ENCODE measurements around the gene COIL. TPM values are rescaled to one million over a fixed set of nuclear protein-coding genes. Genes with fewer than 3 reads are reported as not detected.

Gene COIL
- total RNA-seq, 1 donor from 2014 or later: 20.6 TPM

- FAIRE-seq (no peak), DNase-seq (ENCODE audit: low read depth) (no peak)
- Mint-ChIP-seq H3K27ac (ENCODE audit: unreplicated experiment) (no peak overlapping the region), H3K4me1 (ENCODE audit: low read depth, unreplicated experiment) (no peaks in the 10 kb centered on the region), H3K36me3 (ENCODE audit: low read depth, unreplicated experiment) (peaks cover 9% of the 10 kb centered on the region), H3K9me3 (ENCODE audit: unreplicated experiment) (no peaks in the 10 kb centered on the region), H3K27me3 (ENCODE audit: low read depth, unreplicated experiment) (no peaks in the 10 kb centered on the region), H3K4me3 (ENCODE audit: unreplicated experiment) (no peak overlapping the region)
- no peak overlapping the region for H3K27ac ChIP-seq (ENCODE audit: low read depth, low read length)
- no peak overlapping the region for H2AFZ ChIP-seq (ENCODE audit: low read depth, low read length)
- no peak overlapping the region for H3K4me2 ChIP-seq (ENCODE audit: low read length)
- no peaks in the 10 kb centered on the region for H3K79me2 ChIP-seq (ENCODE audit: insufficient read depth, low read length)
- H3K36me3 ChIP-seq (ENCODE audit: insufficient read depth, low read length): no peaks in the 10 kb centered on the region
- H4K20me1 ChIP-seq (ENCODE audit: insufficient read depth, low read length): no peaks in the 10 kb centered on the region
- no peaks in the 10 kb centered on the region for H3K27me3 ChIP-seq (ENCODE audit: insufficient read depth, low read length)
- TF ChIP-seq, protein P1, sequence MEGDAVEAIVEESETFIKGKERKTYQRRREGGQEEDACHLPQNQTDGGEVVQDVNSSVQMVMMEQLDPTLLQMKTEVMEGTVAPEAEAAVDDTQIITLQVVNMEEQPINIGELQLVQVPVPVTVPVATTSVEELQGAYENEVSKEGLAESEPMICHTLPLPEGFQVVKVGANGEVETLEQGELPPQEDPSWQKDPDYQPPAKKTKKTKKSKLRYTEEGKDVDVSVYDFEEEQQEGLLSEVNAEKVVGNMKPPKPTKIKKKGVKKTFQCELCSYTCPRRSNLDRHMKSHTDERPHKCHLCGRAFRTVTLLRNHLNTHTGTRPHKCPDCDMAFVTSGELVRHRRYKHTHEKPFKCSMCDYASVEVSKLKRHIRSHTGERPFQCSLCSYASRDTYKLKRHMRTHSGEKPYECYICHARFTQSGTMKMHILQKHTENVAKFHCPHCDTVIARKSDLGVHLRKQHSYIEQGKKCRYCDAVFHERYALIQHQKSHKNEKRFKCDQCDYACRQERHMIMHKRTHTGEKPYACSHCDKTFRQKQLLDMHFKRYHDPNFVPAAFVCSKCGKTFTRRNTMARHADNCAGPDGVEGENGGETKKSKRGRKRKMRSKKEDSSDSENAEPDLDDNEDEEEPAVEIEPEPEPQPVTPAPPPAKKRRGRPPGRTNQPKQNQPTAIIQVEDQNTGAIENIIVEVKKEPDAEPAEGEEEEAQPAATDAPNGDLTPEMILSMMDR (IDR thresholded peaks at IDR 0.05; ENCODE audit: insufficient read depth, low read depth, low read length): no peak
- no peak for TF ChIP-seq EZH2 (IDR thresholded peaks at IDR 0.05; ENCODE audit: insufficient read depth, low read length)
- H3K9ac ChIP-seq (ENCODE audit: low read length): no peak overlapping the region
- H3K4me1 ChIP-seq (ENCODE audit: insufficient read depth, low read length): no peaks in the 10 kb centered on the region
- H3K4me3 ChIP-seq (ENCODE audit: insufficient read depth, low read depth, low read length): no peak overlapping the region
- H3K9me3 ChIP-seq (ENCODE audit: insufficient read depth, low read depth, low read length): no peaks in the 10 kb centered on the region
Observed at GRCh38 chr17:56987283-56987834, 26.5 kb upstream of the COIL start.

DNA sequence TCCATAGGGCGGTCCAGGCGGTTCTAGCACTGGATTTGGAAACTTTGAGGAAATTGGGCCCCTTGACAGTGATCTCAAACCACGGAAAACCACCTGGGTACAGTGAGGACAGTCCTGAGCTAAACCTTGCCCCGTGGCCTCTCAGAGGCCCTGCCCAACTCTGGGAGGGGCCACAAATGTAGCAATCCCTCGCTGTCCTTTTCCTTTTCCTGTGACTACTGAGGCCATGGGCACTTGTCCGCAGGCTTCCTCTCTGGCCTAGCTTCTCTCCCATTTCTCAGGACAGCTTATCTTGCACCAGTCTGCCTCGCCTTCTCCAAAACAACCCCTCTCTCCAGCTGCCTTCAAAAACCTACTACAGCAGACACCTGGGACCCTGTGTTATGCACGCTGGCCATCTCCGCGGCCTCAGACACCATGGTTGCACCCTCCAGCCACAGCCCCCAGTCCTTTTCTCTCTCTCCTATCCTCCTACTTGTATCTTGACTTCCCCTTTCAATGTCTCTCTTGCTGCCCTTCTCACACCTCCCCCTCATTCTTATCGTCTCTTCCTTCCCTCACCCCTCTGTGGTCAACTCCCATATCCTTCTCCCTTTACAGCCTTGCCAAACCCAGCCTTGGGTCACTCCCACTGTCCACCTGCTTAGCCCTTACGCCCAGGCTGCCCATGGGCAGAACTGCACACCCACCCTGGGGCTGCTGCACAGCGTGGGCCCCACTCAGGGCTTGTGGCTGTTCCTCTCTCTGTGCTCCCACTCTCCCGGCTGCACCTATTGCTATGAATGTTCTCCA is 24.7 kb upstream of the COIL start:
- Histone ChIP-seq H4K20me1 (ENCODE audit: insufficient read depth, low read length) (no peaks in the 10 kb centered on the region), H3K4me3 (ENCODE audit: insufficient read depth, low read depth, low read length) (no peak overlapping the region), H3K9me3 (ENCODE audit: insufficient read depth, low read depth, low read length) (no peaks in the 10 kb centered on the region), H3K9ac (ENCODE audit: low read length) (no peak overlapping the region), H3K79me2 (ENCODE audit: insufficient read depth, low read length) (no peaks in the 10 kb centered on the region), H3K36me3 (ENCODE audit: insufficient read depth, low read length) (no peaks in the 10 kb centered on the region), H3K27ac (ENCODE audit: low read depth, low read length) (no peak overlapping the region), H3K4me2 (ENCODE audit: low read length) (no peak overlapping the region), H3K4me1 (ENCODE audit: insufficient read depth, low read length) (no peaks in the 10 kb centered on the region), H3K27me3 (ENCODE audit: insufficient read depth, low read length) (no peaks in the 10 kb centered on the region), H2AFZ (ENCODE audit: low read depth, low read length) (no peak overlapping the region)
- DNase-seq (ENCODE audit: low read depth) (no peak), FAIRE-seq (no peak)
- peaks cover 10% of the 10 kb centered on the region for H3K36me3 Mint-ChIP-seq (ENCODE audit: low read depth, unreplicated experiment)
- no peak overlapping the region for H3K4me3 Mint-ChIP-seq (ENCODE audit: unreplicated experiment)
- no peaks in the 10 kb centered on the region for H3K9me3 Mint-ChIP-seq (ENCODE audit: unreplicated experiment)
- no peaks in the 10 kb centered on the region for H3K4me1 Mint-ChIP-seq (ENCODE audit: low read depth, unreplicated experiment)
- H3K27me3 Mint-ChIP-seq (ENCODE audit: low read depth, unreplicated experiment): no peaks in the 10 kb centered on the region
- TF ChIP-seq EZH2 (IDR thresholded peaks at IDR 0.05; ENCODE audit: insufficient read depth, low read length): no peak
- TF ChIP-seq, protein P1 (IDR thresholded peaks at IDR 0.05; ENCODE audit: insufficient read depth, low read depth, low read length): no peak
- no peak overlapping the region for H3K27ac Mint-ChIP-seq (ENCODE audit: unreplicated experiment)

- Histone ChIP-seq H3K9me3 (ENCODE audit: insufficient read depth, low read depth, low read length) (no peaks in the 10 kb centered on the region), H2AFZ (ENCODE audit: low read depth, low read length) (no peak overlapping the region), H3K9ac (ENCODE audit: low read length) (no peak overlapping the region), H3K4me2 (ENCODE audit: low read length) (no peak overlapping the region), H3K27ac (ENCODE audit: low read depth, low read length) (no peak overlapping the region), H3K4me1 (ENCODE audit: insufficient read depth, low read length) (peaks cover 4% of the 10 kb centered on the region), H3K4me3 (ENCODE audit: insufficient read depth, low read depth, low read length) (no peak overlapping the region), H3K79me2 (ENCODE audit: insufficient read depth, low read length) (no peaks in the 10 kb centered on the region), H3K27me3 (ENCODE audit: insufficient read depth, low read length) (no peaks in the 10 kb centered on the region), H3K36me3 (ENCODE audit: insufficient read depth, low read length) (no peaks in the 10 kb centered on the region), H4K20me1 (ENCODE audit: insufficient read depth, low read length) (no peaks in the 10 kb centered on the region)
- H3K4me3 Mint-ChIP-seq (ENCODE audit: unreplicated experiment): no peak overlapping the region
- no peaks in the 10 kb centered on the region for H3K9me3 Mint-ChIP-seq (ENCODE audit: unreplicated experiment)
- H3K27me3 Mint-ChIP-seq (ENCODE audit: low read depth, unreplicated experiment): no peaks in the 10 kb centered on the region
- DNase-seq (ENCODE audit: low read depth) (no peak), FAIRE-seq (no peak)
- TF ChIP-seq, protein P1 (IDR thresholded peaks at IDR 0.05; ENCODE audit: insufficient read depth, low read depth, low read length): no peak
- TF ChIP-seq EZH2 (IDR thresholded peaks at IDR 0.05; ENCODE audit: insufficient read depth, low read length): no peak
- peaks cover 3% of the 10 kb centered on the region for H3K4me1 Mint-ChIP-seq (ENCODE audit: low read depth, unreplicated experiment)
- H3K27ac Mint-ChIP-seq (ENCODE audit: unreplicated experiment): no peak overlapping the region
- H3K36me3 Mint-ChIP-seq (ENCODE audit: low read depth, unreplicated experiment): peaks cover 10% of the 10 kb centered on the region
Observed at GRCh38 chr17:56983366-56983765, 22.5 kb upstream of the COIL start.
